DOHH2 (cell line): ENCODE measurements around the gene MT4.

Experiments
- CTCF ChIP-seq: fragments of 200-600 bp; sonication (generic); IDR thresholded peaks from one replicate; pipeline ENCODE4 v1.5.1; 2014; ENCODE audit warnings: antibody characterized with exemption, mild to moderate bottlenecking, low read depth, low read length; ENCODE audit not compliant: poor library complexity, severe bottlenecking
- EZH2phosphoT487 ChIP-seq: fragments of 200-600 bp; sonication (generic); IDR thresholded peaks from 2 replicates; pipeline ENCODE4 v1.6.1; 2017; ENCODE audit warnings: borderline replicate concordance, mild to moderate bottlenecking, antibody characterized with exemption, low read length, moderate library complexity, mixed read lengths

DNA sequence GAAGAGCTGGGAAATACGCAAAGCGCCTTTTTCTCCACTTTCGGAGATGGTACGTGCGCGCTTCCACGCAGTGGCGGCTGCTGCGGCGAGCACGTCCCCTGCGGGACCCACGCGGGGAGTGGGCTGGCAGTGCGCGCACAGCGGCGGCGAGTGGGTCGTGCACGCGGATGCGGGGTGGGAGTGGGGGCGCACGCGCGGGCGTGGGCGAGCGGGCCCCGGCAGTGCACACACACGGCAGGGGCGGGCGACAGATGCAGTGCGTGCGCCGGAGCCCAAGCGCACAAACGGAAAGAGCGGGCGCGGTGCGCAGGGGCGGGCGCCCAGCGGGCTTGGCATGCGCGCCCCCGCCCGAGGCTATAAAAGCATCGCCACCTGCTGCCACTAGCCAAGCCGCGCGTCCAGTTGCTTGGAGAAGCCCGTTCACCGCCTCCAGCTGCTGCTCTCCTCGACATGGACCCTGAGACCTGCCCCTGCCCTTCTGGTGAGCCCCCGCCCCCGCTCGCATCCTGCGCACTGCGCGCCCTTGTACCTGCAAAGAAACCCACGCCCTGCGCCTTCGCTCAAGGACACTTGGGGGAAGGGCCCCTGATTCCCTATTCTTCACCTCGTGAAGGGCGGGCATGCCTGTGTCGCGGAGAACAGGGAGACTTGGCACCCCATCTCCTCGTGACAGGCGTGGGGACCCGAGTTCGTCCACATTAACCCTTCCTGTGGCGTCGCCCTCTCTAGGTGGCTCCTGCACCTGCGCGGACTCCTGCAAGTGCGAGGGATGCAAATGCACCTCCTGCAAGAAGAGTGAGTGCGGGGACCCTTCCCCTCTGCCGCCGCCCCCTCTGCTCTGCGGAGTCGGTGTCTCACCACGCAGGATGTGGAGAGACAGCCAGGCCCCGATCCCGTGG lies 24.5 kb downstream of the MT4 start, which contains the start of gene MT3:
- TF ChIP-seq CTCF (no peak), EZH2phosphoT487 (no peak)
